HFFc6 (cell line): Measurements from ENCODE around the gene MCOLN2. TPM values are rescaled to one million over a fixed set of nuclear protein-coding genes. Genes with fewer than 3 reads are reported as not detected.

ENCODE experiments used
- DNase-seq: peaks from one replicate; pipeline ENCODE4 v3.0.0-alpha.2; 2018
- H3K27ac Mint-ChIP-seq: 2 replicates; pipeline ENCODE4 v1.8.0; 2020; ENCODE audit warnings: mild to moderate bottlenecking, mixed read lengths
- H3K27me3 Mint-ChIP-seq: 2 replicates; pipeline ENCODE4 v1.8.0; 2021; ENCODE audit warnings: mild to moderate bottlenecking, moderate library complexity, mixed read lengths; ENCODE audit not compliant: insufficient read depth
- H3K36me3 Mint-ChIP-seq: 2 replicates; pipeline ENCODE4 v1.8.0; 2021; ENCODE audit warnings: low read depth, mixed read lengths
- H3K4me1 Mint-ChIP-seq: 2 replicates; pipeline ENCODE4 v1.8.0; 2020; ENCODE audit warnings: low read depth, mixed read lengths
- H3K4me3 Mint-ChIP-seq: 2 replicates; pipeline ENCODE4 v1.8.0; 2020; ENCODE audit warnings: mild to moderate bottlenecking, moderate library complexity, mixed read lengths
- H3K9me3 Mint-ChIP-seq: 2 replicates; pipeline ENCODE4 v1.8.0; 2020; ENCODE audit warnings: mild to moderate bottlenecking, mixed read lengths
- long read RNA-seq: library from polyadenylated mRNA; unstranded; transcript quantifications from one replicate; pipeline ENCODE4 v2.0.0, GENCODE V29; 2019
- total RNA-seq, 6 experiments: library from RNA; stranded (reverse); fragmentation: NEBNext Ultra II Directional; extraction: Animal tissue kit (Norgen Biotek cat#: 25700); gene quantifications; 2 replicates in 1 of 6; 3 replicates in 5 of 6; pipeline ENCODE4 v1.2.3, GENCODE V29; 2021
- TF ChIP-seq, protein P1 (sequence below): fragments of 200-600 bp; sonication (generic); IDR thresholded peaks from 2 replicates; pipeline ENCODE4 v1.5.0; 2021; ENCODE audit warnings: antibody characterized with exemption, mild to moderate bottlenecking

Gene MCOLN2
- total RNA-seq, result 1 to 10 TPM; 1.3 to 4.1 (median 2.5) TPM
- long read RNA-seq, partial matches to known transcripts, result 0 of 4 reads
- long read RNA-seq, other reads (novel, unspliced or antisense), result 2 of 4 reads

DNA sequence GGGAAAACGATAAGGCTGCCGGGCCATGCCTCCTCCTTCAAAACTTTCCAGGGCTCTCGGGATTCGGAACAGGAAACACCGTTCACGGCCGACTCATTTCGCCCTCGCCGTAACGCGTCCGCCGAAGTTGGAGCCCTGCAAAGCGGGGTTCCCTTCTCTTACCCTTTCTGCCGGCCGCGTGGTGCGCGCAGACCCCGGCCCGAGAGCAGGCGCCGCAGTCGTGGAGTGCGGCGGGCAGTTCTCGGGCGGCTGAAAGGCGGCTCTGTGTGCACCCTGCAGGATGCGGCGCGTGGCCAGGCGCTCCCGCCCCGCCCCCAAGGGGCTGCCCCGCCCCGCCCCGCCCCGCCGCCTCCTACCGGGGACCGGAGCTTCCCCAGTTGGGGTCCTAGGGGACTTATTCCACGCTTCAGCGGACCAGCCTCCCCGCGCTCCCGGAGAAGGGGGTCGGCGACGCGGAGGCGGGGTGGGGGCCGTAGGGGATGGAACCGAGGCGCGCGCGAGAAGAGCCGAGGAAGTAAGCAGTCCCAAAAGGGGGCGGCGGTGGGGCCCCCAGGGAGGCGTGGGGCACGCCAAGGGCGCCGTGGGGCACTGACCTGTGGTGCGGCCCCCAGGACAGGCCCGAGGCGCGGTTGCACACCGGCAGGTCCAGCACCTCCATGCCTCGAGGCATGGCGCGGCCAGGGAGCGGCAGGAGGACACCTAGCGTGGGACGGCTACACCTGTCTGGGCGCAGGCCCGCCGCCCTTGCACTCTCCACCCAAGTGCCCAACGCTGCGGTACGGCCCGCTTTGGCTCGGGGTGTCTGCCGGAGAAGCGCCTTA, at the start of gene MCOLN2:
TSS of gene MCOLN2 (minus strand) at position 268 of the 821 bp plus-strand sequence. CDS start at position 27, 241 bp downstream.
- H3K4me1 Mint-ChIP-seq, result peaks cover 19% of the 10 kb centered on the region
- H3K27me3 Mint-ChIP-seq, result peaks cover 24% of the 10 kb centered on the region
- no peaks in the 10 kb centered on the region for H3K9me3 Mint-ChIP-seq
- H3K36me3 Mint-ChIP-seq, result no peaks in the 10 kb centered on the region
- TF ChIP-seq, protein P1, sequence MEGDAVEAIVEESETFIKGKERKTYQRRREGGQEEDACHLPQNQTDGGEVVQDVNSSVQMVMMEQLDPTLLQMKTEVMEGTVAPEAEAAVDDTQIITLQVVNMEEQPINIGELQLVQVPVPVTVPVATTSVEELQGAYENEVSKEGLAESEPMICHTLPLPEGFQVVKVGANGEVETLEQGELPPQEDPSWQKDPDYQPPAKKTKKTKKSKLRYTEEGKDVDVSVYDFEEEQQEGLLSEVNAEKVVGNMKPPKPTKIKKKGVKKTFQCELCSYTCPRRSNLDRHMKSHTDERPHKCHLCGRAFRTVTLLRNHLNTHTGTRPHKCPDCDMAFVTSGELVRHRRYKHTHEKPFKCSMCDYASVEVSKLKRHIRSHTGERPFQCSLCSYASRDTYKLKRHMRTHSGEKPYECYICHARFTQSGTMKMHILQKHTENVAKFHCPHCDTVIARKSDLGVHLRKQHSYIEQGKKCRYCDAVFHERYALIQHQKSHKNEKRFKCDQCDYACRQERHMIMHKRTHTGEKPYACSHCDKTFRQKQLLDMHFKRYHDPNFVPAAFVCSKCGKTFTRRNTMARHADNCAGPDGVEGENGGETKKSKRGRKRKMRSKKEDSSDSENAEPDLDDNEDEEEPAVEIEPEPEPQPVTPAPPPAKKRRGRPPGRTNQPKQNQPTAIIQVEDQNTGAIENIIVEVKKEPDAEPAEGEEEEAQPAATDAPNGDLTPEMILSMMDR, result peak; percentile 23; the same call in 1 of the 2 replicates
- H3K27ac Mint-ChIP-seq, result peak within 1 kb of the TSS; percentile 56; the same call in 1 of the 2 replicates
- peak; percentile 4 for DNase-seq
- peak within 1 kb of the TSS; percentile 88 for H3K4me3 Mint-ChIP-seq

DNA sequence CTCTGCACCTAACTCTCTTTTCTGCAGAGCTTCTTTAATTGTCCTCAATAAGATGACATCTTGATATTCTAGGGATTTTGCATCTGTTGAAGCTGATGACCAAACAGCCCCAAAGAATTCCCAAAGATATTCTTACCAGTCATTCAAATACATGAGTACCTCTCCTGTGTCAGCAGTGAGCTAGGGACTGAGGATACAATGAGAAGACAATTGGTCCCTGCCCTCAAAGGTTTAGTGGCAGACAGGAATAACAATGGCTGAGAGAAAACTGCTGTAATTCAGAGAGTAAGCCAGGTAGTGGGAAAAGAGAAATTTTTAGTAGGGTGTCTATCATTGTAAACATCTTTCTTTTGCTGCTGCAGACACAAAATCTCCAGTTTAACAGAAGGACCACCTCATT, 45.5 kb upstream of the MCOLN2 start:
- peaks cover 39% of the 10 kb centered on the region for H3K27me3 Mint-ChIP-seq

DNA sequence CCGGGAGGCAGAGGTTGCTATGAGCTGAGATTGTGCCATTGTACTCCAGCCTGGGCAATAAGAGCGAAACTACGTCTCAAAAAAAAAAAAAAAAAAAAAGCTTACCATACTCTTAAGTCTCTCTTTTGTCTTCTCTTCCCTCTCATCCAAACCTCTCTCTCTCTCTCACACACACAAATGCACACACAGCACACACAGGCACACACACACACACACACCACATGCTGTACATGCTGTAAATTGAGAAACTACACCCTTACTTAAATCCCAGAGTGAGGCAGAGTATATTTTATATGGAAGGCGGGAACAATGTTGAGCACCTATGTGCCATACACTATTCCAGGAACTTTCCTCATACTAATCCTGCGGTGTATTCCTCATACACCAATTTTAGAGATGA, 44.9 kb upstream of the MCOLN2 start:
- no peaks in the 10 kb centered on the region for H3K9me3 Mint-ChIP-seq
- H3K27ac Mint-ChIP-seq, result no peak overlapping the region
- no peaks in the 10 kb centered on the region for H3K36me3 Mint-ChIP-seq
- H3K4me1 Mint-ChIP-seq, result no peaks in the 10 kb centered on the region
- H3K4me3 Mint-ChIP-seq, result no peak overlapping the region
- H3K27me3 Mint-ChIP-seq, result peaks cover 39% of the 10 kb centered on the region
- TF ChIP-seq, protein P1, result no peak
- no peak for DNase-seq

More for the DNA sequence above, 45.5 kb upstream of the MCOLN2 start:
- DNase-seq, result no peak
- Mint-ChIP-seq H3K27ac (no peak overlapping the region), H3K36me3 (no peaks in the 10 kb centered on the region), H3K4me1 (no peaks in the 10 kb centered on the region), H3K9me3 (no peaks in the 10 kb centered on the region), H3K4me3 (no peak overlapping the region)
- TF ChIP-seq, protein P1, result no peak

DNA sequence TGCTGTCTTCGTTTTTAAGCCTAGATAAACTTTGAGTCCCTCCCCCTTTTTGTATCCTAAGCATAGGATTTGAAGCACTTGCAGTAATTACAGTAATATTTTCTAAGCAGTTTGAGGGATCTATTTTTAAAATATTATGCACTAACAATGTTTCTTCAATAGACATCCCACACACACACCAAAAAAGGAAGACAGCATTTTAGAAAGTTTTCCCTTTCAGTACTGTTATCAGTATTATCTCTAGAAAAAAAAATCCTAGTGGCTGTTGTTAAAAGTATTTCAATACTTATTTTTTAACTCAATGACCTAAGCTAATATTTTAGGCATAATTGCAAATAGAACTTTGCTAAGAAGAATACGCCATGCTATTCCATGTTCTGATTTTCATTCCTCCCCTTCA, 36.3 kb upstream of the MCOLN2 start:
- no peak overlapping the region for H3K4me3 Mint-ChIP-seq
- H3K36me3 Mint-ChIP-seq, result no peaks in the 10 kb centered on the region
- no peak overlapping the region for H3K27ac Mint-ChIP-seq
- H3K4me1 Mint-ChIP-seq, result peaks cover 16% of the 10 kb centered on the region; the same call in 1 of the 2 replicates
- no peak for DNase-seq
- no peaks in the 10 kb centered on the region for H3K9me3 Mint-ChIP-seq
- peaks cover 14% of the 10 kb centered on the region for H3K27me3 Mint-ChIP-seq
- TF ChIP-seq, protein P1, result no peak

DNA sequence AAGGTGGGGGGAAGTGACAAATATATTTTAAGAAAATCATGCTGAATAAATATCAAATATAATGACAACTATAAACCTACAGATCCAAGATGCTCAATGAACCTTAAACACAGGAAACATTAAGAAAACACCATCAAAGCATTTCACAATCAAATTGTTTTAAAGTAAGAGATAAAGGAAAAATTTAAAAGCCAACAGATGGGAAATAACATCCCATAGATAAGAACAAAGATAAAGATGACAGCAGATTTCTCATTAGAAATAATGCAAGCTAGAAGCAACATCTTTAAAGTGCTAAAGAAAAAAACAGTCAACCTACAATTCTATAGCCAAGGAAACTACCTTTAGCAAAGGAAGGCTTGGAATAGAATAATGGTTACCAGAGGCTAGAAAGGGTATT, 33.6 kb upstream of the MCOLN2 start:
- Mint-ChIP-seq H3K4me1 (peaks cover 16% of the 10 kb centered on the region; the same call in 1 of the 2 replicates), H3K27me3 (peaks cover 4% of the 10 kb centered on the region; the same call in 1 of the 2 replicates), H3K36me3 (no peaks in the 10 kb centered on the region), H3K4me3 (no peak overlapping the region), H3K27ac (no peak overlapping the region), H3K9me3 (no peaks in the 10 kb centered on the region)
- TF ChIP-seq, protein P1, result no peak
- no peak for DNase-seq
